OCI-M2 (cell line): ENCODE data around the gene TSHZ3.

ENCODE experiments used
- DNase-seq: peaks from one replicate; lab custom pipeline; 2025; ENCODE audit not compliant: unreplicated experiment; lab: John Stamatoyannopoulos, UW

Gene TSHZ3

DNA sequence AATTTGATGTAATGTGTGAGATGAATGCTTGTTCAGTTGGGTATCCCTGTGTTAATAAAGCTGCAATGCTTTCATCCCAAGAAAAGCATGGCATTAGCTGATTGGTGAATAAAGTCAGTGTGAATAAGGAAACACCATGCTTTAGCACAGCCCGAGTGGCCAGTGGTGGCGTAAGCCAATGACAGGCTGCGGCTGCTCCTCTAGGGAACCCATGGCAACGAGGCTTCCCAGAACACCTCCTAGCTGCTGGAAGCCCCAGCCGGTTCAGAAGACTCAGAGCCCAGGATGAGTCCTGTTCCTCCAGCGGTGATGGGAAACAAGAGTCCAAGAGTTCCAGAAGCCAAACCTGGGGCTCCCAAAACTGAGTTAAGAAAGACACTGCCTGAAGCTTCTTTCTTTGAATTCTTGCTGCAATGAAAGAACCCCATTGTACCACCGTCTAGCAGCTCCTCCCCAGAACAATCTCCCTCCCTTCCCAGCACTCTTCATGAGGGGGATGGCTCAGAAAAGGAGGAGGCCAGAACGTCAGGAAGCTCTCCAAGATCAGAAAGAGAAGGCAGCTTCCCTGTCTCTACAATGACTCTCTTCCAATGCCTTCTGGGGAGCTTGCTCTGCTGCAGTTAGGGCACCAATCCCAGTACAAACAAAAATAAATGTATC, 58.2 kb downstream of the TSHZ3 start:
- no peak for DNase-seq

DNA sequence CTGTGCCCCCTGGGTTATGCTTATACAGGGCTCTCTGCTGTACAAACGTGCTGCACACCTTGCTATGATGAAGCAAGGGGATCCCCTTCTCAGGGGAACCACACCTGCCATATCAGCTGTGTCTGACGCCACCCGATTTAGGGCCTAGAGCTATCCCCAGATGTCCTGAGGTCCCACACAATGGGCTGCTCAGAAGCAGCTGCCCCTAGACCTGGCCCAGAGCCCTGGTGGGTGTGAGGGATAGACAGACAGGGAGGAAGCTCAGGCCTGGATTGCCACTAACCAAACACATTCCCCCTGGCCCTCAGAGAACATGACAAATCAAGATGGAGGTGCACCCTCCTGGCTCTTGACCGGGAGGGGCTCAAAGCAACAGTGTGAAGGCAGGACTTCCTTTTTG, 59.3 kb downstream of the TSHZ3 start:
- DNase-seq = no peak

DNA sequence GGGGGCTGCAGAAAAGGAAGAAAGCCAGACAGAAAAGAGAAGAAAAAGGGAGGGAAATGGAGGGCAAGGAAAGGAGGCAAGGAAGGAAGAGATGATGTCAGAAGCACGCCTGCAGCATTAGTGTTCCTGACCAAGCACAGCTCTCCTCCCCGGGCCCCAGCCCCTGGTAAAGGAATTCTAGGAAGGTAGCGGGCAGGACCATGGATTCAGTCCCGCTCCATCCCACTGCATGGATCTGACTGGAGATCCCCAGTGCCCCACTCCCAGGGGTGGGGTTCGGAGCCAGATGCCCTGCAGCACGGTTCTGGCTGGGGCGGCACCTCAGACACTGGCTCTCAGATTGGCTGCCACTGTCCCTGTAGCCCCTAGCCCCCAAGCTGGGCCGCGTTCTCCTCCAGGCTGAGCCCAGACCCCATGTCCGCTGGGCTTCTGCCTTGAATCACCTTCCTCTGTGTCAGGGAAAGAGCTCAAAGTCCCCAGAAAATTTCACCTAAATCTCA, 59.8 kb downstream of the TSHZ3 start:
- no peak for DNase-seq

DNA sequence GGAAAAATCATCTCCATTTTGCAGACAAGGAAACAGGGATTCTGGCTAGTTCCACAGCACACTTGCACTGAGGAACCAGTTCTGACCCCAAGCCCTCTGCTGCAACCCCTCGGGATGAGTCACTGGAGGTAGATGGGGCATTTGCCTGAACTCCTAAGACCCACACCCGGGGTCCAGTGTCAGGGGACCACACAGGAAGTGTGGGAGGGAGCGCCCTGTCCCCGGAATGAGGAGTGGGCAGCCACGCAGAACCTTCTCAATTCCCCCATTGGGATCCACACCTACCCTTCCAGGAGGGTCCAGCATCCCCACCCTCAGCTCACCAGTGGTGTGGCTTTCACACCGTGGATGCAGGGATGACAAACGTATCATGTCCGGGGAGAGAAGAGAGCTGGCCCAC, 62.7 kb downstream of the TSHZ3 start:
- no peak for DNase-seq

DNA sequence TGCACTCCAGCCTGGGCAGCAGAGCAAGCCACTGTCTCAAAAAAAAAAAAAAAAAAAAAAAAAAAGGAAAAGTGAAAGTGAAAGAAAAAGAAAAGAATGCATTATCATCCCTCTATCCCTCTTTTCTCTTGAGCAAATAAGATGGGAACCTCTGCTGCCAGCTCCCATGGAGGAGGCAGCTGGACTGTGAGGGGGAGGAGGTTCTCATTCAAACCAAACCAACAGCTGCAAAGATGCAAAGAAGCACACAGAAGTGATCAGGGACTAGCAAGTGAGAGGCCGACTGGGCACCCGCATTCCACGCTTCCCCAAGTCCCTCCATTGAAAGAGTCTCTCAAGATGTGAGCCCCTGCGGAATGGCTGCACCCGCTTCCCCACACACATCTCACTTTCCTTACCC, 63.5 kb downstream of the TSHZ3 start:
- DNase-seq = no peak

DNA sequence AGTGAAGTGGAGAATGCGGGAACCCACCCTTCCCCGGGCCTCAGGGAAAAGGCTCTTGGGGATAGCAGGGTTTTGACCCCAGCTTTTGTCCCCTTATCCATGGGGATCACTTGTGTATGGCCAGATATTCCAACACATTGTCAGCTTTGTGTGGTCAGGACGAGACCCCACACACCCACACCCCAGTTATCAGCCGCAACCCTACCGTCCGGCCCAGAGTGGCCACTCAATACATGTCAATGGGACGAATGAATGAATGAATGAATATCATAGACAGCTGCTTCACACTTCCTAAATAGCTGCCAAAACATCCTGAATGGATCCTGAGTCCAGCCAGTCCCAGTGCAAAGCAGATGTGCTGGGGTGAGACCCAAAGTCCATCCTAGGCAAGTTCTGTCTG, 64.6 kb downstream of the TSHZ3 start:
- DNase-seq = no peak

DNA sequence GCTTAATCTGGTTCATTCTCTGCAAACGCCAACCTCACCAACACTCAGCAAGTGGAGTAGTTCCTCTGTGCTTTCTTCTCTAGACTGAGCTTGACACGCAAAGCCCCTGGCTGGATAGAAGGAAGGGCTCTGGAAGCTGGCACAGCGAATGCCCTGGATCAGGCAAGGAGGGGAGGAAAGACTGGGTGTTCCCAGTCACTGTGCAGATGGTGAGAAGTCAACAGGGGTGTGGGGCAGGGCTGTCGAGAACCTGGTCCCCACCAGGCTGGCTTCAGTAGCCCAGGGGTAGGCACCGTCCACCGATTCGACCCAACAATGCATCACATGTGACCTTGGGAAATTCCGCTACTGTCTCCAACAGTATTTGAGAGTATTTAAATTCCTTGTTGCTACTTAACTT, 65.5 kb downstream of the TSHZ3 start:
- no peak for DNase-seq

DNA sequence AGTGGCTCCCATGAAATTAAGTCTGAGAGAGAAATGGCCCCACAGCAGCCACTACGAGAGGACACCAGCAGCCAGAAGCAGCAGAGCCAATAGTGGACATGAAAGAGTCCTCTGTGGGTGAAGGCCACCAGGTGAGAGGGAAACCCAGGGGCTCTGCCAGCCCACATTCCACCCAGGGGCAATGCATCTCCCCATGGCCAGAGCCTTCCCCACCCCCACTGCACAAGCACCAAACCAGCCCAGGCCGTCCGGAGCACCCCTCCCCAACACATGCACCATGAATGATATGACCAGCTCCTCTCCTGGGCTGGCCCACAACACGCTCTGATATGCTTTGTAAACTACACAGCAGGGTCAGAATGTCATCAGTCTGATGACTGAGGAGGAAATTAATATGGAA, 66.9 kb downstream of the TSHZ3 start:
- DNase-seq = no peak

DNA sequence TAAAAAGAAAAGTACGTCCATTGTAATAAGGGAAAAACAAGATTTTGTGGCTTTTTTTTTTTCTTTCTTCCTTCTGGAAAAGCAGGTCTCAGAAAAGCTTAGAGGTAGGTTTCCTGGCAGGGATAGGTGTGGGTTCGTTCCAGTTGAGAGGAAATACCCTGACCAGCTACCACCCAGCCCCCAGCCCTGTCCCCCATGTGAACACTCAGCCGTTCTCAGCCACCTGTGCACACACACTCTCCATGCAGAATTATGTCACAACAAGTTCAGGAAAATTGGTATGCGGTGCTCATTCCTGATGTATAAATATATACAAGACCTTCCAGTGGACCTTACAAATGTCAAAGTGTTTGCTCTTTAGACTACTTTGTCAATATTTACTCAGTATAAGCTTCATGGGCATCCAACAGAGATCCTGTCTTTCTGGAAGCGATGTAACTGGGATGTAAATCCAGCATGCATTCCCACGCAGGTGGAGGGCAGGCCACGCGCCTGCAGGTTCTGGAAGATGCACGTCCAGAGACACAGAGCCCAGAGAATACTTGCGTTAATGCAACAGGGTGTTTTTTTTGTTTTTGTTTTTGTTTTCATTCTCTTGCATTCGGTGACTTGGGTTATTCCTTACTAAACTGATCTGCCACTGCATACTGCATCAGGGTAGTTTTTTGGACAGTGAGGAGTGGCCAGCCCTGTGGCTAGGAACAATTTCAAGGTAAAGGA, 68.8 kb downstream of the TSHZ3 start:
- no peak for DNase-seq

DNA sequence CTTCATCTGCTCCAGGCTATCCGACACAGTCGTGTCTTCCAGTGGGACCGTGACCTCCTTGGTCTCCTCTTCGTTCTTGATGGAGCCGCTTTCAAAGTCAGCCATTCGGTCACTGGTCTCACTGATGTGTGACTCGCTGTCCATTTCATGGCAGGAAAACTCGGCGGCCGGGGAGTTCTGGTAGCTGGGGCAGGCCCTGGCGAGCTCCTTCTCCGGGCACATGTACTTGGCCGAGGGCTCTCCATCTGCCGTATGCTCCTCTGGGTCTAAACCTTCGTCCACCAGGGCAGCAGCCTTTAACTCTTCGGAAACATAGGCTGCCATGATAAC, 69.8 kb downstream of the TSHZ3 start:
- DNase-seq = no peak

DNA sequence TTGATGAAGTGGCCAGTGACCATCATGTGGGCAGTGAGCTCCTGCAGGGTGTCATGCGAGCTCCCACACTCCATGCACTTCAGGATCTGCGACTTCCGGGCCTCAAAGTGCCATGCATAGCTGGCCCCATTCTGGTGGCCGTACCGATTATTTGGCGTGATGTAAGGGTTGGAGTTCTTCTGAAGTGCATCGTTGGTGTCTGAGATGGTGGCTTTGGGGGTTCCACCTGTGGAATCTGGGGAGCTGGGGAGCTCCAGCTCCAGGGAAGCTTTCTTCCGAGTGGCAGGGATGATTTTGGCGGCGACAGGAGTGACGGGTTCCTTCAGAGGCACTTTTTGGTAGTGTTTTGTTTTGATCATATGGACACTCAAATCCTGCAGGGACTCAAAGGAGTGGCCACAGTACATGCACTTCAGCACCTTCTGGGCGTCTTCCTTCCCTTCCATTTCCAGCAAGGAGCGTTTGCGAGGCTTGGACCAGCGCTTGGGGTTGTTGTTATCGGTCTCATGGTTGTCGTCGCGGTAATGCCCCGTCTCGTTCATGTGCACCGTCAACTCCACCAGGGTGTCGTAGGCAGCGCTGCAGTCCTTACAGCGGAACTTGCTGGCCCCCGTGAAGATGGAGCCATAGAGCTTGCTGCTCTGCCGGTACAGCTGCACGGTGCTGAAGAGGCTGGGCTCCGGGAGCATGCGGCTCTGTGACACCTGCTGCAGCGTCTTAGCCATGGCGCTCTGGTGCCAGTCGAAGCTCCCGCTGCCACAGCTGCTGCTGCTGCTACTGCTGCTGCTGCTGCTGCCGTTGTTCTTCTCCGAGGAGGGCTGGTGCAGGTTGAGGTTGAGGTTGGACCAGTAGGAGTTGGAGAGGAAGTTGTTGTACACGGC, 70.4 kb downstream of the TSHZ3 start:
- DNase-seq = no peak

DNA sequence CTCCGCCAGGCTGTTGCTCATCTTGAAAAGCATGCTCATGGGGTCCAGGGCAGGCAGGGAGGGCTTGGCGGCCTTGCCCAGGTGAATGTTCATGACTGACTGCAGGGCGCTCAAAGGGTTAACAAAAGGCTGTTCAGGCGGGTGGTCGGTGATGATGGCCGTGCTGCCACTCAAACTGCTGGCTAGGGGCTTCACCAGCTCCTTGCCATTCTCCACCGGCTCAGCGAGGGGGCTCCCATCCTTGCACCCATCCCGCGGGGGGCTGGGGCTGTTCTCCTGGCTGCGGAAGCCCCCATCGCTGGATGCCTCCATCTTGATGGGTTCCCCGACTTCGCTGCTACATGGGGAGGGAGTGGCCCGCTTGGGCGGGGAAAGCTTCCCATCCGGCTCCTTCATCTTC, 71.7 kb downstream of the TSHZ3 start:
- DNase-seq = no peak

DNA sequence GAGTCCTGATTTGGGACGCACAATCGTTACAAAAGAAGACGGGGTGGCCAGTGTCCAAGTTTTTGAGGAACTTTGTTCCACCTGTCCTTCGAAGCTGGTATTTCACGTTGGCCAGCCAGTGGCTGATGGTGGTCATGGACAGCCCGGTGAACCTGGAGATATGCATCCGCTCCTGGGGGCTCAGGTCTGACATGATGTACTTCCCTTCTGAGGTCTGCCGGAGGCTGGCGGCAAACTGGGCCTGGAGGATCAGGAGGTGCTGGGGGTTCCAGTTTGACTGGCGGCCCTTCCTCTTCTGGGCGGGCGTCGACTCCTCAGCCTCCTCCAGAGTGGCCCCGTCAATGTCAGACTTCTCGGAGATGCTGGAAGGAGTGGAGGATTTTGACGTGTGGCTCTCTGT, 72.4 kb downstream of the TSHZ3 start:
- no peak for DNase-seq

DNA sequence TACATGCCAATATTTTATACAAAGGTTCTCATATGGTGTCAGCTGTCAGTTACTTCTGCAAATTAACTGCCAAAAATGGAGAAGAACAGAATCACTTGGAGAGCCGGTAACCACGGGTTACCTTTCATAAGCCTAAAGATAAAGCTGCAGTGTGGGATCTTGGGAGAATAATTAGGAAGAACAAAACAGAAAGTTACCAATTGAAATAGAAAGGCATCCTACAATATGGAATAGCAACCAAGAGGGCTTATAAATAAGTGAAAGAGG, 74.2 kb downstream of the TSHZ3 start:
- no peak for DNase-seq

DNA sequence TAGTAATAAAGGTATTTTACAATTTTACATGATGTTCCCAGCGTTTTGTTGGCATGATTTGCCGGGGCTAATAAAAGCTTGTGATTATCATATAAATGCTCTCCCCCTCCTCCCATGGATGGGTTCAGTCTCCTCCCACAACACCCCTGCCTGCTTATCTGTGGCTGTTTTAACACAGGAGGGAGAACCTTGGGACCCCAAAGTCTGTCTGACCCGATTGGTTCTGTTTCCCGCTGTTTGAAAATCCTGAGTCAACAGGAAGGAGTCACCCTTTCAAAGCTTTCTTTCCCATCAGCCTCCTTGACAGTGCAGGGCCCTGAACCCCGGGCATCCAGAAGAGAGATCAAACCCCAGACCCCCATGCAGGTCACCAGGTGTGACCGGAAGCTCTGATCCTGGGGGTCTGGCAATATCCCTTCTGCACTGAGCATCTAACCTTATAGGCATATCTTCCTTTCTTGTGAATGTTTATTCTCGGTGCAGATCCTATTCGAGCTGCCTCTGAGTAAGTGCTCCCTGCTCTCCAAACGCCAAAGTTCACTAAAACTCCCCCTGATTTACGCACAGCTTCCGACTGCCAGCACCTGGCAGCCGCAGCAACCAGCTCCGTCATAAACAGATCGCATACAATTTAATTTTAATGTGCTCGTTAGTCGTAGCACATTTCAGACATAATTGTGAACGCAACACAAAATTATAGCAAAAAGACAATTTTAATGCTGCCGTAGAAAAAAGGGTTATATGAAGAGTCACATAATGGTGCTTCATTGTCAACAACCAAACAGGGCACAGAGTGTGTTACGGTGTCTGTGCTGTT, 74.8 kb downstream of the TSHZ3 start:
- no peak for DNase-seq

DNA sequence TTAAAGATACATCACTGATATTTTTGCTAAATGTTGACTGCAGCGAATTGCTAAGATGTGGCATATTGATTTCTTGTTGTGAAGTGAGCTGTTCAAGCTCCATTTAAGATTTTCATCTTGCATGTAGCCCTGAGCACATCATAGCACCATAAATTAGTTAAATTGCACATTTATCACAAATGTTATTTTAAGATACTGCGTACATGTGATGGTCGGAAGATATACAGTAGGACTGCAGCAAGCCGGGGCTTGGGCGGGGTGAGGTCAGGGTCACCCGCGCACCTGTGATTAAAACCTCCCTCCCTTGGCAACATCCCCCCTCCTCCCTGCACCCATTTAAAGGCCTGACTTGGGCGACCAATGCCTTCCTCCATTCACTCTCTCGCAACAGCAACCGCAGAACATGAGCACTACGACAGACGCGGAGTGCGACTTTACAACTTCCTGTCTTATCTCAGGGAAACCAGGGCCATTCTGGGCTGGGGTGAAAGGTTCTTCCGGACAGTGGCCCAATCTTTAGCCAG, 76.6 kb downstream of the TSHZ3 start:
- no peak for DNase-seq

DNA sequence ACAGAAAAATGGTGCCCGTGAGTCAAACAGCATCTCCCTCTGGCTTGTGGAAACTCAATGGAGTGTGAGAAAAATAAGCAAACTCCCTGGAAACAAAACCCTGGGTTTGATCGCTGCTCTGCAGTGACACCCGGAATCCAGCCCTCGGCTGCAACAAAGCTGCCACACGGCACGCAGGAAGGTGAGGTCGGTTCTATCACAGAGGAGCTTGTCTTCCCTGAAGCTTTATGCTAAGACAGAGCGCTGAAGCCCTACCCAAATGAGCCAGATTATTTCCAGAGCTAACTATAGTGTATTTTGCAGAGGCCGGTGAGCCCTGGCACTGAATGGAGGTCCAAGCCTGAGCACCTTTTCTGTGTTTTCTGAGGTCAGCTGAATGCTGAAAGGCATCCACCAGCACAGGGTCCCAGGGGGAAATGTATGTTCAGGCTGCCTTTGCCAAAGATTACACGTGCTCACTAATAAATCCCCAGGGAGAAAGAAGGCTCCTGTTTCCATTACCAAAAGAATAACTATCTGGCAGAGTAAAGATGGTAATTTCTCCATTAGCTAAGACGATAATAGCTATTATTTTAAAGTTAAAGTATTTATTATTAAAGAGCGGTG, 77.8 kb downstream of the TSHZ3 start:
- no peak for DNase-seq

DNA sequence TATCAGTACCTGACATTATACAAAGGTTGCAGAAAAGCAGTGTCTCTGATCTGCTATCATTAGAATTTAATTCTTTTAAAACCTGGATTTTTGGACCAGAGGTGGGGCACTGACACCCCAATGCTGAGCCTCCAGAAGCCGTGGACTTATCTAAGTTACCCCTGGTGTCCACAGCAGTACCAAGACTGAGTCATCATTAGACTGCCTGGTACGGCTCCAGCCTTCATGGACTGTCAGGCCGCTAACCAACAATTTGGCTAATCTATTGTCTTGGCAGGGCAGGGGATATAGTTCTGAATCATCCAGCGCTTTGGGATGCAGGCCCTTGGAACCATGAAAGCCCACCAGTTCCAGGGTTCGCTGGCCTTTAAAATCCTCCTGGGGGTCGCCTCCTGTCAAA, 78.3 kb downstream of the TSHZ3 start:
- DNase-seq = no peak

DNA sequence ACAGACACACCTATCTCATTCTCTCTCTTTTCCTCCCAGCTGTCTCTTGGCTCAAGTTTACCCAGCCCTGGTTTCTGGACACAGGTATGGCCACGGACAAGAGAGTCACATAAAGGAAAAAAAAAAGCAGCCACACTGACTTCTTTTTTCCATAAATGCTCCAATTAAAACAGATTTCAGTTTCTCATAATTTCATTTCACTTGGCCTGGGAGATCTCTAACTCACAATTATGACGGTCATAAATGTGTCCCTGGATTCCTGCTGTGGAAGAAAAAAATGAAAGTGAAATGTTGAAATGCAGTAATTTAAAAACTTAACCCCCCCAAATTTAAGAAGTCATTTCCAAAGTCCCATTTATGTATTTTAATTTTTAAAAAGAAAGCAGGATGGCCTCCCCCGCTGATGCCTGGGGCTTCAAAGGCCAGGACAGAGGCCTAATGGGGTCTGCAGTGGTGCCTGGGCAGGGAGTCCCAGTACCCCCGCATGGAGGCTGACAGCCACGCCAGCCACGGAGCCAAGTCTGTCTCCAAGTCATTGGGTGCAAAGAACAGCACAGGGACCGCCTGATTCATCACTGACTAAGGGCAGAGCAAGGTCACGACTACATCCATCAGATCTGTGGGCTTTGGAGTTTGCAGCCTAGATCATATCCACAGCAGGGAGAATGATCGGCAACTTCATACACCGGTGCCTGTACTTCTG, 79.7 kb downstream of the TSHZ3 start:
- DNase-seq = no peak

DNA sequence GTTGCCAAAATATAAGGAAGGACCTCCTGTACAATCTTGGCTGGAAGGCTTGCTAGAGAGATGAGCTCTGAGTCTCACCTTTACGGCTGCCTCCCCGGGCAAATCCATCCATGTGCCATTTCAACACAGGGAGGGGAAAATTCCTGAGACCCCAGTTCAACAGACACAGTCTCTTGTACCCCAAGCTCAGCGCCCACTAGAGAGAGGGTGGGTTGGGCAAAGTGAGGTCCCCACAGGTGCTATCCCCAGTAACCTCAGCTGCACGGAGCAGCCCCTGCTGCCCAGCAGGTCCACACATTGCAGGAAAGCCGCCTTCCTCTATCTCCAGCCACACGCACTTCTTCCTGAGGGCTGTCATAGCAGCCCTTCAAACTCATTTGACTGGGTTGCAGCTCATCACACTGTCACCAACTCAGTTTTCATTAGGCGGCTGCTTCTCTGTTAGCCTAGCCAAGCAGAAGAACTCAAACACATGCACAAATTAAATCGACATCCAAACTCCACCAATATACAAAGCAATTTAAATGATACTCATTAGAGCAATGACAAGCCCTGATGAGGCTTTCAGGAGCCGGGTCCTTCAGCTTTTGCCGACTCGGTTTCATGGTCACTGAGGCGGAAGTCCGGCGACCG, 80.4 kb downstream of the TSHZ3 start:
- DNase-seq = no peak
